Mesenchymal stem cell (in vitro differentiated cells and primary cell): ENCODE data around the gene DPYSL4.
A peak's percentile ranks its signal among the peaks of the same experiment; 100 is the strongest.

ENCODE experiments used
- DNase-seq: peaks from one replicate; pipeline ENCODE4 v3.0.0-alpha.2; 2013
- H2AFZ ChIP-seq: one replicate; pipeline ENCODE4 v1.6.1; 2013; ENCODE audit warnings: low read depth, mild to moderate bottlenecking, control low read depth, inconsistent platforms, low read length, moderate library complexity
- H2AK5ac ChIP-seq: 2 replicates; pipeline ENCODE4 v1.6.1; 2013; ENCODE audit warnings: low read length, moderate library complexity, mild to moderate bottlenecking, inconsistent platforms; ENCODE audit not compliant: severe bottlenecking
- H2BK120ac ChIP-seq: one replicate; pipeline ENCODE4 v1.6.1; 2013; ENCODE audit warnings: low read depth, mild to moderate bottlenecking, inconsistent platforms, low read length, moderate library complexity
- H2BK12ac ChIP-seq, 2 experiments: one replicate each; pipeline ENCODE4 v1.6.1; 2013; ENCODE audit warnings: inconsistent platforms in 2 of 2, low read length in 2 of 2, mild to moderate bottlenecking in 2 of 2, moderate library complexity in 2 of 2, control low read depth in 1 of 2
- H2BK15ac ChIP-seq: one replicate; pipeline ENCODE4 v1.6.1; 2013; ENCODE audit warnings: mild to moderate bottlenecking, low read depth, inconsistent platforms; ENCODE audit not compliant: poor library complexity, severe bottlenecking
- H2BK5ac ChIP-seq: 2 replicates; pipeline ENCODE4 v1.6.1; 2013; ENCODE audit warnings: low read depth, mild to moderate bottlenecking, low read length, control low read depth, inconsistent platforms; ENCODE audit not compliant: poor library complexity, severe bottlenecking
- H3K14ac ChIP-seq, 2 experiments: one replicate each; pipeline ENCODE4 v1.6.1; 2013; ENCODE audit warnings: inconsistent platforms in 2 of 2, low read length in 2 of 2, control low read depth in 1 of 2, mild to moderate bottlenecking in 1 of 2, moderate library complexity in 1 of 2
- H3K18ac ChIP-seq, 2 experiments: one replicate each; pipeline ENCODE4 v1.6.1; 2013; ENCODE audit warnings: inconsistent platforms in 2 of 2, low read length in 2 of 2, control low read depth in 1 of 2, low read depth in 1 of 2, mild to moderate bottlenecking in 1 of 2
- H3K23ac ChIP-seq, 2 experiments: one replicate each; pipeline ENCODE4 v1.6.1; 2013; ENCODE audit warnings: inconsistent platforms in 2 of 2, low read length in 2 of 2, mild to moderate bottlenecking in 2 of 2, moderate library complexity in 2 of 2, control low read depth in 1 of 2
- H3K27ac ChIP-seq: 2 replicates; pipeline ENCODE4 v1.5.1; 2013; ENCODE audit warnings: mild to moderate bottlenecking, moderate library complexity, low read length, control low read depth, inconsistent platforms; ENCODE audit not compliant: poor library complexity, severe bottlenecking
- H3K27me3 ChIP-seq, 2 experiments: 2 replicates each; pipeline versions ENCODE4 v1.6.1 to v1.7.0; 2013; ENCODE audit warnings: low read length in 2 of 2, mild to moderate bottlenecking in 2 of 2, moderate library complexity in 2 of 2, control low read depth in 1 of 2, inconsistent platforms in 1 of 2; ENCODE audit not compliant: control insufficient read depth in 1 of 2, insufficient read depth in 1 of 2
- H3K36me3 ChIP-seq, 2 experiments: 2 replicates each; pipeline versions ENCODE4 v1.6.1 to v1.7.0; 2013; ENCODE audit warnings: low read length in 2 of 2, control low read depth in 1 of 2, inconsistent platforms in 1 of 2, low read depth in 1 of 2, mild to moderate bottlenecking in 1 of 2; ENCODE audit not compliant: insufficient read depth in 2 of 2, control insufficient read depth in 1 of 2
- H3K4ac ChIP-seq, 2 experiments: one replicate each; pipeline ENCODE4 v1.6.1; 2013; ENCODE audit warnings: inconsistent platforms in 2 of 2, low read length in 2 of 2, mild to moderate bottlenecking in 2 of 2, moderate library complexity in 2 of 2, control low read depth in 1 of 2, low read depth in 1 of 2
- H3K4me1 ChIP-seq: 2 replicates; pipeline ENCODE4 v1.6.1; 2013; ENCODE audit warnings: low read depth, low read length, control low read depth; ENCODE audit not compliant: control insufficient read depth, insufficient read depth
- H3K4me2 ChIP-seq: 2 replicates; pipeline ENCODE4 v1.6.1; 2013; ENCODE audit warnings: low read length, mild to moderate bottlenecking, inconsistent platforms; ENCODE audit not compliant: poor library complexity, severe bottlenecking
- H3K4me3 ChIP-seq, 2 experiments: 2 replicates each; pipeline versions ENCODE4 v1.5.1 to v1.7.0; 2013; ENCODE audit warnings: low read length in 2 of 2, mild to moderate bottlenecking in 2 of 2, control low read depth in 1 of 2, low read depth in 1 of 2; ENCODE audit not compliant: insufficient read depth in 1 of 2
- H3K79me1 ChIP-seq: replicated peaks from 2 replicates; pipeline ENCODE4 v1.6.1; 2013; ENCODE audit warnings: mild to moderate bottlenecking, control low read depth, low read length, inconsistent platforms; ENCODE audit not compliant: poor library complexity, severe bottlenecking
- H3K9ac ChIP-seq: 2 replicates; pipeline ENCODE4 v1.7.0; 2013; ENCODE audit warnings: mild to moderate bottlenecking, low read length, moderate library complexity
- H3K9me3 ChIP-seq: 2 replicates; pipeline ENCODE4 v1.7.0; 2013; ENCODE audit warnings: mild to moderate bottlenecking, low read length; ENCODE audit not compliant: control insufficient read depth
- H4K8ac ChIP-seq: one replicate; pipeline ENCODE4 v1.6.1; 2013; ENCODE audit warnings: inconsistent platforms, mild to moderate bottlenecking, low read length, moderate library complexity
- H4K91ac ChIP-seq: one replicate; pipeline ENCODE4 v1.6.1; 2013; ENCODE audit warnings: mild to moderate bottlenecking, low read length, inconsistent platforms
- WGBS: methylation state at CpG from one replicate; pipeline ENCODE4 v1.1.7; 2013; ENCODE audit warnings: mixed read lengths; 5-methylcytosine and 5-hydroxymethylcytosine counted together

Gene DPYSL4

DNA sequence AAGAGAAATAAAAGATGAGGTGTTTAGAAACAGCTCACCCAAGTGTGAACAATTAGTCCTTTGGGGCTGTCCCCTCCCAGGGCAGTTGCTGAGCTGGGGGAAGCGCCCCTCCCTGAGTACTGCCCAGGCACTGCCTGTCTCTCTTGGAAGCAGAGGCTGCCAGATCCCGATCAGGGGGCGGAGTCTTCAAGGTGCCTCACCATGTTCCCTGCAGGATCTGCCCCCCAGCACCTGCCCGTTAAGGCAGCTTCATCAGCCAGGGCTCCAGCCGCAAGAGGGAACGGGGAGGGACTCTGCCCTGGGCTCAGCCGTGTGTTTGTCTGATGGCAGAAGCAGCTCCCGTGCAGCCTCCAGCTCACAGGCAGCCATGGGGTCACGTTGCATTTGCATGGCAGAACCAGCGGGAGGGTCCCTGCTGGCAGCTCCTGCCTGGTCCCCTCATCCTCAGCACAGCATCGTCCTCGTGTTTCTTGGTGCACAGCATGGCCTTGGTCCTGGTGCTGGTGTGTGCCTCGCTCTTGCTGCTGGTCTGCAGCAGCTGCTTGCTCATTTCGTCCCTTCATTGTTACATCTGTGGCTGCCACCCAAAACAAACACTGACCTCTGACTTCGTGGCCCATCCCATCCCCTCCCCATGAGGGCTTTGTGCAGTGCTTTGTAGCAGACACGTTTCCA, 10.7 kb upstream of the DPYSL4 start:
- Histone ChIP-seq H2BK5ac (no peak overlapping the region), H3K4ac (no peak overlapping the region), H3K4me2 (no peak overlapping the region), H2AFZ (no peak overlapping the region), H3K36me3 (no peaks in the 10 kb centered on the region), H3K9ac (no peak overlapping the region), H3K4me1 (peaks cover 5% of the 10 kb centered on the region), H3K23ac (no peak overlapping the region), H3K27ac (no peak overlapping the region), H4K91ac (no peak overlapping the region), H3K79me1 (no peaks in the 10 kb centered on the region), H3K14ac (peak overlapping the region in 1 of 2 experiments; percentile 35), H2BK12ac (no peak overlapping the region), H2BK15ac (no peak overlapping the region), H3K27me3 (peaks cover 38 to 80% of the 10 kb centered on the region in 2 experiments), H3K4me3 (no peak overlapping the region), H2AK5ac (no peak overlapping the region), H4K8ac (no peak overlapping the region), H2BK120ac (no peak overlapping the region), H3K18ac (no peak overlapping the region), H3K9me3 (no peaks in the 10 kb centered on the region)
- DNase-seq = no peak
- WGBS = 17% methylated on average over 16 of the region's 16 CpGs

- no peak overlapping the region for H3K14ac ChIP-seq
- 75% methylated on average over 19 of the region's 19 CpGs for WGBS
These were observed 9.9 kb upstream of the DPYSL4 start for GRCh38 chr10:132176623-132177500.

DNA sequence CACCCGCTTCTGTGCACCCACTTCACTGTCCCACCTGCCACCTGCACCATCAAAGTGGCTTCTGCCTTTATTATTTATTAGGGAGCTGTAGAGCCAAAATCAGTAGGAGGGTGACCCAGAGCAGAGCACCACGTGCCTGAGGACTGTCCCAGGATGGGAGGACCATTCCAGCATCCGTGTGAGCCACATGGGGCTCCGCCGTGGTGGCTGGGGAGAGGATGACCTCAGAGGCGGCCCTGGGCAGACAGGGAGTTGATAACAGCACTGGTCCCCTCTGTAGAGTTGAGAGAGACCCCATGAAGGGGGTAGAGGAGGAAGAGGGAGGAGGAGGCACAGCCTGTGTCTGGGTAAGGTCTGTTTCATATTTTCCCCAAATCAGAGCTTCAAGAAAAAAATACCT, 8.7 kb upstream of the DPYSL4 start:
- no peak overlapping the region for H2BK12ac ChIP-seq
- no peak overlapping the region for H2BK5ac ChIP-seq
- no peak overlapping the region for H2BK120ac ChIP-seq
- H3K27ac ChIP-seq = no peak overlapping the region
- no peak overlapping the region for H4K8ac ChIP-seq
- no peak overlapping the region for H2BK15ac ChIP-seq
- 53% methylated on average over 5 of the region's 6 CpGs for WGBS
- H3K9ac ChIP-seq = no peak overlapping the region
- no peak for DNase-seq
- H2AK5ac ChIP-seq = no peak overlapping the region
- H3K36me3 ChIP-seq = no peaks in the 10 kb centered on the region
- H3K27me3 ChIP-seq = peaks cover 42 to 83% of the 10 kb centered on the region in 2 experiments
- H4K91ac ChIP-seq = no peak overlapping the region
- no peak overlapping the region for H3K14ac ChIP-seq
- no peak overlapping the region for H3K23ac ChIP-seq
- no peaks in the 10 kb centered on the region for H3K79me1 ChIP-seq
- no peaks in the 10 kb centered on the region for H3K9me3 ChIP-seq
- no peak overlapping the region for H3K18ac ChIP-seq
- peaks cover 5% of the 10 kb centered on the region for H3K4me1 ChIP-seq
- H3K4me3 ChIP-seq = no peak overlapping the region
- no peak overlapping the region for H2AFZ ChIP-seq
- H3K4ac ChIP-seq = no peak overlapping the region
- no peak overlapping the region for H3K4me2 ChIP-seq

More at GRCh38 chr10:132176623-132177500, 9.9 kb upstream of the DPYSL4 start:
- peaks cover 5% of the 10 kb centered on the region for H3K4me1 ChIP-seq
- no peak overlapping the region for H3K23ac ChIP-seq
- no peaks in the 10 kb centered on the region for H3K9me3 ChIP-seq
- no peak overlapping the region for H2BK15ac ChIP-seq
- H2AK5ac ChIP-seq = no peak overlapping the region
- H2BK5ac ChIP-seq = no peak overlapping the region
- peak overlapping the region; percentile 52 for H4K91ac ChIP-seq
- no peak overlapping the region for H3K4me2 ChIP-seq
- no peak overlapping the region for H3K9ac ChIP-seq
- H4K8ac ChIP-seq = no peak overlapping the region
- no peak overlapping the region for H3K4ac ChIP-seq
- H3K18ac ChIP-seq = no peak overlapping the region
- no peaks in the 10 kb centered on the region for H3K36me3 ChIP-seq
- no peak overlapping the region for H2BK12ac ChIP-seq
- no peak overlapping the region for H3K27ac ChIP-seq
- H3K27me3 ChIP-seq = peaks cover 35 to 81% of the 10 kb centered on the region in 2 experiments
- H3K4me3 ChIP-seq = no peak overlapping the region
- no peaks in the 10 kb centered on the region for H3K79me1 ChIP-seq
- no peak overlapping the region for H2AFZ ChIP-seq
- no peak overlapping the region for H2BK120ac ChIP-seq
- DNase-seq = no peak
